MM.1S (cell line): Measurements from ENCODE around the gene C17orf107.

ENCODE experiments used
- DNase-seq: peaks from one replicate; pipeline ENCODE4 v3.0.0-alpha.2; 2015
- H2AFZ ChIP-seq: fragments of 300-600 bp; sonication (generic); 2 replicates; pipeline ENCODE4 v1.6.0; 2016; ENCODE audit warnings: antibody characterized with exemption, low read length
- H3F3A ChIP-seq: fragments of 300-600 bp; sonication (generic); 2 replicates; pipeline ENCODE4 v1.6.1; 2016; ENCODE audit warnings: mild to moderate bottlenecking, antibody characterized with exemption, low read length, moderate library complexity, mixed read lengths; ENCODE audit not compliant: insufficient read depth
- H3K27ac ChIP-seq: fragments of 300-600 bp; sonication (generic); 2 replicates; pipeline ENCODE4 v1.5.1; 2016; ENCODE audit warnings: mild to moderate bottlenecking, low read length
- H3K27me3 ChIP-seq: fragments of 300-600 bp; sonication (generic); replicated peaks from 2 replicates; pipeline ENCODE4 v1.6.0; 2016; ENCODE audit warnings: low read length; ENCODE audit not compliant: insufficient read depth
- H3K36me3 ChIP-seq: fragments of 300-600 bp; sonication (generic); replicated peaks from 2 replicates; pipeline ENCODE4 v1.6.1; 2016; ENCODE audit warnings: mild to moderate bottlenecking, low read length, mixed read lengths; ENCODE audit not compliant: insufficient read depth
- H3K4me1 ChIP-seq: fragments of 300-600 bp; sonication (generic); 2 replicates; pipeline ENCODE4 v1.6.1; 2016; ENCODE audit warnings: low read length, mixed read lengths
- H3K4me2 ChIP-seq: fragments of 300-600 bp; sonication (generic); 2 replicates; pipeline ENCODE4 v1.6.0; 2016; ENCODE audit warnings: low read depth, low read length
- H3K4me3 ChIP-seq: fragments of 300-600 bp; sonication (generic); 2 replicates; pipeline ENCODE4 v1.5.1; 2016; ENCODE audit warnings: low read length, mixed read lengths
- H3K79me2 ChIP-seq: fragments of 300-600 bp; sonication (generic); 2 replicates; pipeline ENCODE4 v1.6.1; 2016; ENCODE audit warnings: mixed run types, low read length, mixed read lengths
- H3K9ac ChIP-seq: fragments of 300-600 bp; sonication (generic); 2 replicates; pipeline ENCODE4 v1.6.1; 2016; ENCODE audit warnings: low read length, mixed read lengths
- H3K9me2 ChIP-seq: fragments of 300-600 bp; sonication (generic); replicated peaks from 2 replicates; pipeline ENCODE4 v1.6.1; 2016; ENCODE audit warnings: mild to moderate bottlenecking, low read length, mixed read lengths; ENCODE audit not compliant: insufficient read depth
- H3K9me3 ChIP-seq: fragments of 300-600 bp; sonication (generic); replicated peaks from 2 replicates; pipeline ENCODE4 v1.6.1; 2016; ENCODE audit warnings: mild to moderate bottlenecking, low read length, mixed read lengths; ENCODE audit not compliant: insufficient read depth
- H4K20me1 ChIP-seq: fragments of 300-600 bp; sonication (generic); 2 replicates; pipeline ENCODE4 v1.6.1; 2016; ENCODE audit warnings: mild to moderate bottlenecking, low read length, moderate library complexity, mixed read lengths; ENCODE audit not compliant: insufficient read depth
- EZH2 ChIP-seq: fragments of 300-600 bp; sonication (generic); optimal IDR thresholded peaks from 2 replicates; pipeline ENCODE3; 2017; ENCODE audit warnings: low read depth, mild to moderate bottlenecking, antibody characterized with exemption, low read length, mixed read lengths
- EZH2phosphoT487 ChIP-seq: fragments of 300-600 bp; sonication (generic); IDR thresholded peaks from 2 replicates; pipeline ENCODE4 v1.6.1; 2018; ENCODE audit warnings: antibody characterized with exemption, low read length
- TF ChIP-seq, protein P1 (sequence below): fragments of 300-600 bp; sonication (generic); IDR thresholded peaks from 2 replicates; pipeline ENCODE4 v1.5.1; 2016; ENCODE audit warnings: antibody characterized with exemption, low read length, mixed read lengths

C17orf107 gene

DNA sequence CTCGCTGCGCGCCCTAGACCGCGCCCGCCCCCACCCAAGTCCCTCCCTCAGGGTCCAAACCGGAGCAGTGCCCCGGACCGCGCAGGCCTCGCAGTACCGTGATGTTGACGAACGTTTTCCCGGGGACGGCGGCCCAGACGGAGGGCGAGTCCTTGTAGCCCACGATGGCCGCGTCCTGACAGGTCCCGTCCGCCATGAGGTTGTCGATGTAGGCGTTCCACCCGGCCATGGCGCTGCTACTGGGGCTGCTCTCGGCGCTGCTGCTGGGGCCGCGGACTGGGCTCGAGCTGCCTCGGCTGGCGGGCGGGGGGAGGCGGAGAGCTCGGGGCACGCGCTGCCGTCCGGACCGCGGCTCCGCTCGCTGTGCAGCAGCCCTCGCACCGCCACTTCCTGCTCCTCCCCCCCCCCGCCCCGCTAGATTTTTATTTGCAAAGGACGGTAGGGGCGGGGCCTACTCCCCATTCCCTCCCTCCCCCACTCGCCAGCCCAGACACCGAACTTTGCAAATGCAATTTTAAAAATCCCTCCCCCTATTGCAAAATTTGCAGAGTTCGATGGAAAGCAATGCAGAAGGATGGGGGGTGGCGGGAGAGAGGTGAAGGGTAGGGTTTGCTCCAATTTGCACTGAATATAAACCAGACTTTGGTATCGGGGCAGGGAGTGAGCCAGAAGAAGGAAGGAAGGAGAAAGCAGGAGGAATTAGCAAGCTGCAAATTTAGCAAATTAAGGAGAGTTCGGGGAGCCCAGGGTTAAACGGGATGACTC is 49.0 kb downstream of the C17orf107 start, which contains the start of gene PFN1:
PFN1 (minus strand) TSS at position 365 of the 765 bp plus-strand sequence; CDS start at position 229, 136 bp downstream.
- peaks cover 28% of the 10 kb centered on the region for H4K20me1 ChIP-seq
- peak within 1 kb of the TSS; percentile 74 for H2AFZ ChIP-seq
- H3K4me3 ChIP-seq: peak within 1 kb of the TSS; percentile 99
- no peaks in the 10 kb centered on the region for H3K9me3 ChIP-seq
- H3K9ac ChIP-seq: peak within 1 kb of the TSS; percentile 99
- H3K9me2 ChIP-seq: no peaks in the 10 kb centered on the region
- peak within 1 kb of the TSS; percentile 100 for H3K27ac ChIP-seq
- H3F3A ChIP-seq: peaks cover 63% of the 10 kb centered on the region
- TF ChIP-seq EZH2phosphoT487: no peak
- TF ChIP-seq, protein P1, sequence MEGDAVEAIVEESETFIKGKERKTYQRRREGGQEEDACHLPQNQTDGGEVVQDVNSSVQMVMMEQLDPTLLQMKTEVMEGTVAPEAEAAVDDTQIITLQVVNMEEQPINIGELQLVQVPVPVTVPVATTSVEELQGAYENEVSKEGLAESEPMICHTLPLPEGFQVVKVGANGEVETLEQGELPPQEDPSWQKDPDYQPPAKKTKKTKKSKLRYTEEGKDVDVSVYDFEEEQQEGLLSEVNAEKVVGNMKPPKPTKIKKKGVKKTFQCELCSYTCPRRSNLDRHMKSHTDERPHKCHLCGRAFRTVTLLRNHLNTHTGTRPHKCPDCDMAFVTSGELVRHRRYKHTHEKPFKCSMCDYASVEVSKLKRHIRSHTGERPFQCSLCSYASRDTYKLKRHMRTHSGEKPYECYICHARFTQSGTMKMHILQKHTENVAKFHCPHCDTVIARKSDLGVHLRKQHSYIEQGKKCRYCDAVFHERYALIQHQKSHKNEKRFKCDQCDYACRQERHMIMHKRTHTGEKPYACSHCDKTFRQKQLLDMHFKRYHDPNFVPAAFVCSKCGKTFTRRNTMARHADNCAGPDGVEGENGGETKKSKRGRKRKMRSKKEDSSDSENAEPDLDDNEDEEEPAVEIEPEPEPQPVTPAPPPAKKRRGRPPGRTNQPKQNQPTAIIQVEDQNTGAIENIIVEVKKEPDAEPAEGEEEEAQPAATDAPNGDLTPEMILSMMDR: no peak
- TF ChIP-seq EZH2: no peak
- H3K27me3 ChIP-seq: no peaks in the 10 kb centered on the region
- H3K4me1 ChIP-seq: peaks cover 40% of the 10 kb centered on the region
- DNase-seq: peak; percentile 89
- H3K79me2 ChIP-seq: peaks cover 55% of the 10 kb centered on the region
- peak within 1 kb of the TSS; percentile 94 for H3K4me2 ChIP-seq
- H3K36me3 ChIP-seq: no peaks in the 10 kb centered on the region

DNA sequence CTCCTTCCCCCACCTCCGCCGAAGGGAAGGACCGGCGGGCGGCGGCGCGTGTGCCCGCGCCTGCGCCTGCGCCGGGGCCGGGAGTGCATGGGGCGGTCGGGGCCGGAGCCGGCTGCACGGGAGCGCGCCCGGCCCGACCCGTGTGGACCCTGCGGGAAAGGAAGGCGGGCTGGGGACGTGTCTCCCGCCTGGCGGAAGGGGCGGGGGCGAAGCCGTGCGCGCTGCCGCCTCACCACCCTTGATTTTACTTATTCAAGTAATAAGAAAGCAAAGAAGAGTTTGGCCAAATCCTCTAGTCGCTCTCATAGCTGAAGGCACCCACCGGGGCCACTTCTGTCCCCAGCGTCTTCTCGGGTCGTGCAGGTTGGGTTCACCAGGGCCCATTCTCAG is 49.6 kb downstream of the C17orf107 start:
- Histone ChIP-seq H3K27ac (peak overlapping the region; percentile 100), H2AFZ (peak overlapping the region; percentile 74), H3K4me1 (peaks cover 39% of the 10 kb centered on the region), H4K20me1 (peaks cover 28% of the 10 kb centered on the region), H3K9me2 (no peaks in the 10 kb centered on the region), H3K36me3 (no peaks in the 10 kb centered on the region), H3K4me3 (peak overlapping the region; percentile 99), H3K9ac (peak overlapping the region; percentile 99), H3K4me2 (peak overlapping the region; percentile 94), H3K27me3 (no peaks in the 10 kb centered on the region), H3K9me3 (no peaks in the 10 kb centered on the region), H3K79me2 (peaks cover 50% of the 10 kb centered on the region), H3F3A (peaks cover 58% of the 10 kb centered on the region)
- peak; percentile 90 for DNase-seq
- TF ChIP-seq EZH2phosphoT487 (no peak), EZH2 (no peak)
- TF ChIP-seq, protein P1: no peak

DNA sequence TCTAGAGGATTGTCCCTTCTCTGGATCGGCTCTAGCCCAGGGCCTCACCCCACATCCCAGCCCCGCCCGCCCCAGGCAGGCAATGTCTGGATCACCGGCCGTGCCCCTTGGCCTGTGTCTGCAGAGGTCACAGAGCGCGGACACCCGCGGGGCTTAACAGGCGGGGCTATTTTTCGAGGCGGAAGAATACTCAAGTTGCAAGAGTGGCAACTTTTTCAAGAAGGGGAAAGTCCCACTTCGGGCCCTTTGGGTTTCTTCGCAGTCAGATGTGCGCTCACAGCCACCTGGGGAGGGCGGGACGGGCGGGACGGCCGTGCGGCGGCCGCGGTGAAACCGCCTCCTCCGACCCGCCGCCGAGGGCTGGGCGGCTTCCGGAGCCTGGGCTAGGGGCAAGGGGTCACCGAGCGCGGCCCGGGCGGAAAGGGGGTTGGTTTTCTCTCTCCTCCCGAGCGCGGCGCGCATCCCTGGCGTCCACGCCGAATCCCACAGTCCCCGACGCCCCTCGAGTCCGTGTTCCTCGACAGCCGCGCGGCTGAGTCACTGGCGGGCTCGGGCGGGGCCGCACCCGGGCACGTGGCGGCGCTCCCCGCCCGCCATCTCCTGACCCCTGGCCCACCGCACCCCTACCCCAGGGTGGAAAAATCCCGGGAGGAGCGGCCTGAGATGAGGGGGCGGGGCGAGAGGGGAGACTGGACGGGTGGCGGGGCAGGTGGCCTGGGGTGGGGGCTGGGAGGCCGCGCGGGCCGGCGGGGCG is 50.2 kb downstream of the C17orf107 start:
- peak overlapping the region; percentile 80 for H2AFZ ChIP-seq
- H3K36me3 ChIP-seq: no peaks in the 10 kb centered on the region
- H3K27me3 ChIP-seq: no peaks in the 10 kb centered on the region
- H3K9me3 ChIP-seq: no peaks in the 10 kb centered on the region
- peak overlapping the region; percentile 100 for H3K27ac ChIP-seq
- H3K4me2 ChIP-seq: peak overlapping the region; percentile 94
- no peaks in the 10 kb centered on the region for H3K9me2 ChIP-seq
- peaks cover 52% of the 10 kb centered on the region for H3F3A ChIP-seq
- peaks cover 44% of the 10 kb centered on the region for H3K79me2 ChIP-seq
- peak overlapping the region; percentile 99 for H3K4me3 ChIP-seq
- H3K9ac ChIP-seq: peak overlapping the region; percentile 99
- peaks cover 34% of the 10 kb centered on the region for H3K4me1 ChIP-seq
- TF ChIP-seq EZH2phosphoT487 (no peak), EZH2 (no peak)
- TF ChIP-seq, protein P1: no peak
- peaks cover 24% of the 10 kb centered on the region for H4K20me1 ChIP-seq
- DNase-seq: peak; percentile 97
